ENCODE results near the gene ARSG.
"Not testable (repeated sequence)": the region's sequence is repeated elsewhere in the genome, so short reads cannot be mapped to it uniquely, and the experiment has no call there.

DNA sequence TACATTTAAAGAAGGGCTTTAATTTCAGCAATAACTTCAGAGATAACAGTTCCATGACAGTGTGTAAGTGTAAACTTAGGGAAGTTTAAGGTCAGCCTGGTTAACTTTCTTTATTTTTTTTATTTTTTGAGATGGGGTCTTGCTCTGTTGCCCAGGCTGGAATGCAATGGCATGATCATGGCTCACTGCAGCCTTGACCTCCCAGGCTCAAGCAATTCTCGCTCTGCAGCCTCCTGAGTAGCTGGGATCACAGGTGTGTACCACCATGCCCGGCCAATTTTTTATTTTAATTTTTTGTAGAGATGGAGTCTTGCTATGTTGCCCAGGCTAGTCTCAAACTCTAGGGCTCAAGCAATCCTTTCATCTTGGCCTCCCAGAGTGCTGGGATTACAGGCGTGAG lies 15.0 kb upstream of the ARSG start:
- TF ChIP-seq CTCF (conservative IDR thresholded peaks at IDR 0.05; ENCODE audit: low read depth in 2 of 2); POLR2AphosphoS5 (IDR thresholded peaks at IDR 0.05; ENCODE audit: low read depth); EZH2phosphoT487 (IDR thresholded peaks at IDR 0.05; ENCODE audit: unreplicated experiment); EZH2 (IDR thresholded peaks at IDR 0.05; ENCODE audit: low read depth, unreplicated experiment); CREB1 (CRISPR knock-in tag; IDR thresholded peaks at IDR 0.05; ENCODE audit: low read depth); JUNB (IDR thresholded peaks at IDR 0.05; ENCODE audit: unreplicated experiment); ZNF331 (CRISPR knock-in tag; IDR thresholded peaks at IDR 0.05; ENCODE audit: low read depth); NANOG (IDR thresholded peaks at IDR 0.05; ENCODE audit: borderline replicate concordance); ZNF114 (CRISPR knock-in tag; IDR thresholded peaks at IDR 0.05); STAT1 (IDR thresholded peaks at IDR 0.05; ENCODE audit: unreplicated experiment): not testable (repeated sequence)
- TF ChIP-seq, protein P1, sequence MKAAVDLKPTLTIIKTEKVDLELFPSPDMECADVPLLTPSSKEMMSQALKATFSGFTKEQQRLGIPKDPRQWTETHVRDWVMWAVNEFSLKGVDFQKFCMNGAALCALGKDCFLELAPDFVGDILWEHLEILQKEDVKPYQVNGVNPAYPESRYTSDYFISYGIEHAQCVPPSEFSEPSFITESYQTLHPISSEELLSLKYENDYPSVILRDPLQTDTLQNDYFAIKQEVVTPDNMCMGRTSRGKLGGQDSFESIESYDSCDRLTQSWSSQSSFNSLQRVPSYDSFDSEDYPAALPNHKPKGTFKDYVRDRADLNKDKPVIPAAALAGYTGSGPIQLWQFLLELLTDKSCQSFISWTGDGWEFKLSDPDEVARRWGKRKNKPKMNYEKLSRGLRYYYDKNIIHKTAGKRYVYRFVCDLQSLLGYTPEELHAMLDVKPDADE (IDR thresholded peaks at IDR 0.05): not testable (repeated sequence)
- TF ChIP-seq, protein P2, sequence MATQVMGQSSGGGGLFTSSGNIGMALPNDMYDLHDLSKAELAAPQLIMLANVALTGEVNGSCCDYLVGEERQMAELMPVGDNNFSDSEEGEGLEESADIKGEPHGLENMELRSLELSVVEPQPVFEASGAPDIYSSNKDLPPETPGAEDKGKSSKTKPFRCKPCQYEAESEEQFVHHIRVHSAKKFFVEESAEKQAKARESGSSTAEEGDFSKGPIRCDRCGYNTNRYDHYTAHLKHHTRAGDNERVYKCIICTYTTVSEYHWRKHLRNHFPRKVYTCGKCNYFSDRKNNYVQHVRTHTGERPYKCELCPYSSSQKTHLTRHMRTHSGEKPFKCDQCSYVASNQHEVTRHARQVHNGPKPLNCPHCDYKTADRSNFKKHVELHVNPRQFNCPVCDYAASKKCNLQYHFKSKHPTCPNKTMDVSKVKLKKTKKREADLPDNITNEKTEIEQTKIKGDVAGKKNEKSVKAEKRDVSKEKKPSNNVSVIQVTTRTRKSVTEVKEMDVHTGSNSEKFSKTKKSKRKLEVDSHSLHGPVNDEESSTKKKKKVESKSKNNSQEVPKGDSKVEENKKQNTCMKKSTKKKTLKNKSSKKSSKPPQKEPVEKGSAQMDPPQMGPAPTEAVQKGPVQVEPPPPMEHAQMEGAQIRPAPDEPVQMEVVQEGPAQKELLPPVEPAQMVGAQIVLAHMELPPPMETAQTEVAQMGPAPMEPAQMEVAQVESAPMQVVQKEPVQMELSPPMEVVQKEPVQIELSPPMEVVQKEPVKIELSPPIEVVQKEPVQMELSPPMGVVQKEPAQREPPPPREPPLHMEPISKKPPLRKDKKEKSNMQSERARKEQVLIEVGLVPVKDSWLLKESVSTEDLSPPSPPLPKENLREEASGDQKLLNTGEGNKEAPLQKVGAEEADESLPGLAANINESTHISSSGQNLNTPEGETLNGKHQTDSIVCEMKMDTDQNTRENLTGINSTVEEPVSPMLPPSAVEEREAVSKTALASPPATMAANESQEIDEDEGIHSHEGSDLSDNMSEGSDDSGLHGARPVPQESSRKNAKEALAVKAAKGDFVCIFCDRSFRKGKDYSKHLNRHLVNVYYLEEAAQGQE (IDR thresholded peaks at IDR 0.05; ENCODE audit: unreplicated experiment): not testable (repeated sequence)
- TF ChIP-seq, protein P3, sequence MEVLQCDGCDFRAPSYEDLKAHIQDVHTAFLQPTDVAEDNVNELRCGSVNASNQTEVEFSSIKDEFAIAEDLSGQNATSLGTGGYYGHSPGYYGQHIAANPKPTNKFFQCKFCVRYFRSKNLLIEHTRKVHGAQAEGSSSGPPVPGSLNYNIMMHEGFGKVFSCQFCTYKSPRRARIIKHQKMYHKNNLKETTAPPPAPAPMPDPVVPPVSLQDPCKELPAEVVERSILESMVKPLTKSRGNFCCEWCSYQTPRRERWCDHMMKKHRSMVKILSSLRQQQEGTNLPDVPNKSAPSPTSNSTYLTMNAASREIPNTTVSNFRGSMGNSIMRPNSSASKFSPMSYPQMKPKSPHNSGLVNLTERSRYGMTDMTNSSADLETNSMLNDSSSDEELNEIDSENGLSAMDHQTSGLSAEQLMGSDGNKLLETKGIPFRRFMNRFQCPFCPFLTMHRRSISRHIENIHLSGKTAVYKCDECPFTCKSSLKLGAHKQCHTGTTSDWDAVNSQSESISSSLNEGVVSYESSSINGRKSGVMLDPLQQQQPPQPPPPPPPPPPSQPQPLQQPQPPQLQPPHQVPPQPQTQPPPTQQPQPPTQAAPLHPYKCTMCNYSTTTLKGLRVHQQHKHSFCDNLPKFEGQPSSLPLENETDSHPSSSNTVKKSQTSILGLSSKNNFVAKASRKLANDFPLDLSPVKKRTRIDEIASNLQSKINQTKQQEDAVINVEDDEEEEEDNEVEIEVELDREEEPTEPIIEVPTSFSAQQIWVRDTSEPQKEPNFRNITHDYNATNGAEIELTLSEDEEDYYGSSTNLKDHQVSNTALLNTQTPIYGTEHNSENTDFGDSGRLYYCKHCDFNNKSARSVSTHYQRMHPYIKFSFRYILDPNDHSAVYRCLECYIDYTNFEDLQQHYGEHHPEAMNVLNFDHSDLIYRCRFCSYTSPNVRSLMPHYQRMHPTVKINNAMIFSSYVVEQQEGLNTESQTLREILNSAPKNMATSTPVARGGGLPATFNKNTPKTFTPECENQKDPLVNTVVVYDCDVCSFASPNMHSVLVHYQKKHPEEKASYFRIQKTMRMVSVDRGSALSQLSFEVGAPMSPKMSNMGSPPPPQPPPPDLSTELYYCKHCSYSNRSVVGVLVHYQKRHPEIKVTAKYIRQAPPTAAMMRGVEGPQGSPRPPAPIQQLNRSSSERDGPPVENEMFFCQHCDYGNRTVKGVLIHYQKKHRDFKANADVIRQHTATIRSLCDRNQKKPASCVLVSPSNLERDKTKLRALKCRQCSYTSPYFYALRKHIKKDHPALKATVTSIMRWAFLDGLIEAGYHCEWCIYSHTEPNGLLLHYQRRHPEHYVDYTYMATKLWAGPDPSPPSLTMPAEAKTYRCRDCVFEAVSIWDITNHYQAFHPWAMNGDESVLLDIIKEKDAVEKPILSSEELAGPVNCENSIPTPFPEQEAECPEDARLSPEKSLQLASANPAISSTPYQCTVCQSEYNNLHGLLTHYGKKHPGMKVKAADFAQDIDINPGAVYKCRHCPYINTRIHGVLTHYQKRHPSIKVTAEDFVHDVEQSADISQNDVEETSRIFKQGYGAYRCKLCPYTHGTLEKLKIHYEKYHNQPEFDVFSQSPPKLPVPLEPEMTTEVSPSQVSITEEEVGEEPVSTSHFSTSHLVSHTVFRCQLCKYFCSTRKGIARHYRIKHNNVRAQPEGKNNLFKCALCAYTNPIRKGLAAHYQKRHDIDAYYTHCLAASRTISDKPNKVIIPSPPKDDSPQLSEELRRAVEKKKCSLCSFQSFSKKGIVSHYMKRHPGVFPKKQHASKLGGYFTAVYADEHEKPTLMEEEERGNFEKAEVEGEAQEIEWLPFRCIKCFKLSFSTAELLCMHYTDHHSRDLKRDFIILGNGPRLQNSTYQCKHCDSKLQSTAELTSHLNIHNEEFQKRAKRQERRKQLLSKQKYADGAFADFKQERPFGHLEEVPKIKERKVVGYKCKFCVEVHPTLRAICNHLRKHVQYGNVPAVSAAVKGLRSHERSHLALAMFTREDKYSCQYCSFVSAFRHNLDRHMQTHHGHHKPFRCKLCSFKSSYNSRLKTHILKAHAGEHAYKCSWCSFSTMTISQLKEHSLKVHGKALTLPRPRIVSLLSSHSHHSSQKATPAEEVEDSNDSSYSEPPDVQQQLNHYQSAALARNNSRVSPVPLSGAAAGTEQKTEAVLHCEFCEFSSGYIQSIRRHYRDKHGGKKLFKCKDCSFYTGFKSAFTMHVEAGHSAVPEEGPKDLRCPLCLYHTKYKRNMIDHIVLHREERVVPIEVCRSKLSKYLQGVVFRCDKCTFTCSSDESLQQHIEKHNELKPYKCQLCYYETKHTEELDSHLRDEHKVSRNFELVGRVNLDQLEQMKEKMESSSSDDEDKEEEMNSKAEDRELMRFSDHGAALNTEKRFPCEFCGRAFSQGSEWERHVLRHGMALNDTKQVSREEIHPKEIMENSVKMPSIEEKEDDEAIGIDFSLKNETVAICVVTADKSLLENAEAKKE (CRISPR knock-in tag; IDR thresholded peaks at IDR 0.05): not testable (repeated sequence)
